Erythroblast (primary cell): ENCODE data around the gene UBE4A.

ENCODE experiments used
- GATA1 ChIP-seq: IDR thresholded peaks from 2 replicates; pipeline ENCODE4 v1.6.1; 2011; ENCODE audit warnings: low read depth, mild to moderate bottlenecking, control low read depth, low read length, moderate library complexity
- POLR2A ChIP-seq: IDR thresholded peaks from 2 replicates; pipeline ENCODE4 v1.6.1; 2011; ENCODE audit warnings: mild to moderate bottlenecking, low read length

DNA sequence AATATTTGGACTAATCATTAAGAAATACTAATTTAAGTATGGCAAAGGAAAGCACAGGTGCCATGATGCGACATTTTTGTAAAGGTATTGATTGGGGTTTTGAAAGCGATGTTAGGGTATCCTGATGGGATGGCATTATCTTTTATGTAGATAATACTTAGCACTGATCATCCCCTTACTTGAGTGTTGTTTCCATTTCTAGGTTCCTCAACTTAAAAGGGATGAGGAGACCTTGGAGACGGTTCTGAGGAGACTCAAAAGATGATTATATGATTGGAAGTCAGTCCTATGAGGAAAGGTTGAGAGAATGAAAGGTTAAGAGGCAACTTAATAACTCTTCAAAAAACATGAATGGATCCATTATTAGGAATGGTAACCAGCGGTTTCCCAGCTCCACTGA, 88.0 kb downstream of the UBE4A start:
- no peak for TF ChIP-seq POLR2A
- TF ChIP-seq GATA1, result no peak
